SK-N-SH (cell line): ENCODE measurements around the gene ABHD12. TPM values are rescaled to one million over a fixed set of nuclear protein-coding genes. Genes with fewer than 3 reads are reported as not detected.

Experiments used
- CTCF ChIA-PET: fragments of 300-600, 350-600 bp; formaldehyde crosslinking; extraction: SDS; loops from one replicate; lab custom pipeline; 2021; lab: Yijun Ruan, JAX
- POLR2A ChIA-PET: fragments of 350-600 bp; sonication (Branson Sonifier 250); formaldehyde crosslinking; extraction: SDS; loops from one replicate; lab custom pipeline; 2020; ENCODE audit warnings: antibody characterized with exemption, inconsistent platforms; lab: Yijun Ruan, JAX
- DNase-seq: peaks from one replicate; pipeline ENCODE4 v3.0.0; 2012
- H2AFZ ChIP-seq: fragments of 200-600 bp; sonication (generic); 2 replicates; pipeline ENCODE4 v1.8.1; 2016; ENCODE audit warnings: antibody characterized with exemption, mild to moderate bottlenecking, low read depth
- H3F3A ChIP-seq: fragments of 200-600 bp; sonication (generic); replicated peaks from 2 replicates; pipeline ENCODE3; 2016; ENCODE audit warnings: antibody characterized with exemption, mild to moderate bottlenecking; ENCODE audit not compliant: insufficient read depth
- H3K27ac ChIP-seq, 2 experiments: fragments of 200-500 bp in 1 of 2; fragments of 200-600 bp in 1 of 2; sonication (Bioruptor generic) in 1 of 2; sonication (generic), shearing (Covaris generic) in 1 of 2; 2 replicates each; pipeline versions ENCODE4 v1.5.1 to v1.6.1; 2014 to 2016; ENCODE audit warnings: low read depth in 2 of 2, inconsistent platforms in 1 of 2, low read length in 1 of 2, mild to moderate bottlenecking in 1 of 2, mixed read lengths in 1 of 2
- H3K27me3 ChIP-seq: fragments of 200-600 bp; sonication (generic), shearing (Covaris generic); 2 replicates; pipeline ENCODE4 v1.6.1; 2016; ENCODE audit warnings: mixed run types; ENCODE audit not compliant: insufficient read depth
- H3K36me3 ChIP-seq, 2 experiments: fragments of 200-500 bp in 1 of 2; fragments of 200-600 bp in 1 of 2; sonication (Bioruptor generic) in 1 of 2; sonication (generic) in 1 of 2; replicated peaks in 1 of 2; 2 replicates each; pipeline versions ENCODE3 to v1.5.1; 2014 to 2016; ENCODE audit warnings: low read length in 1 of 2, mild to moderate bottlenecking in 1 of 2; ENCODE audit not compliant: insufficient read depth in 2 of 2, control insufficient read depth in 1 of 2
- H3K4me1 ChIP-seq, 2 experiments: fragments of 200-500 bp in 1 of 2; fragments of 200-600 bp in 1 of 2; sonication (Bioruptor generic) in 1 of 2; sonication (generic), shearing (Covaris generic) in 1 of 2; 2 replicates each; pipeline versions ENCODE4 v1.5.1 to v1.6.1; 2014 to 2016; ENCODE audit warnings: low read depth in 1 of 2, low read length in 1 of 2, mixed run types in 1 of 2; ENCODE audit not compliant: insufficient read depth in 2 of 2, control insufficient read depth in 1 of 2
- H3K4me2 ChIP-seq: fragments of 200-600 bp; sonication (generic), shearing (Covaris generic); 2 replicates; pipeline ENCODE4 v1.6.1; 2017; ENCODE audit warnings: mixed run types
- H3K4me3 ChIP-seq, 2 experiments: fragments of 200-500 bp in 1 of 2; fragments of 200-600 bp in 1 of 2; sonication (Bioruptor generic) in 1 of 2; sonication (generic), shearing (Covaris generic) in 1 of 2; 2 replicates each; pipeline versions ENCODE4 v1.5.1 to v1.8.1; 2014 to 2016; ENCODE audit warnings: low read depth in 2 of 2, inconsistent platforms in 1 of 2, low read length in 1 of 2, mild to moderate bottlenecking in 1 of 2, mixed read lengths in 1 of 2, moderate library complexity in 1 of 2
- H3K79me2 ChIP-seq: fragments of 200-600 bp; sonication (generic); 2 replicates; pipeline ENCODE4 v1.8.1; 2017; ENCODE audit warnings: mild to moderate bottlenecking; ENCODE audit not compliant: insufficient read depth
- H3K9ac ChIP-seq: fragments of 200-600 bp; sonication (generic); 2 replicates; pipeline ENCODE4 v1.6.1; 2017; ENCODE audit warnings: mixed run types
- H3K9me2 ChIP-seq: fragments of 200-600 bp; sonication (generic); 2 replicates; pipeline ENCODE4 v1.6.1; 2017; ENCODE audit warnings: mixed run types
- H3K9me3 ChIP-seq: fragments of 200-600 bp; sonication (generic); 2 replicates; pipeline ENCODE4 v1.6.1; 2017; ENCODE audit warnings: mixed run types, mild to moderate bottlenecking, moderate library complexity
- H4K20me1 ChIP-seq: fragments of 200-600 bp; sonication (generic); 2 replicates; pipeline ENCODE4 v1.6.1; 2017; ENCODE audit warnings: mild to moderate bottlenecking, mixed run types; ENCODE audit not compliant: insufficient read depth
- ELF1 ChIP-seq: IDR thresholded peaks from 2 replicates; pipeline ENCODE4 v1.4.0; 2012
- EP300 ChIP-seq, 2 experiments: IDR thresholded peaks; 2 replicates each; pipeline versions ENCODE4 v1.4.0 to v1.6.1; 2012; ENCODE audit warnings: borderline replicate concordance in 1 of 2, low read depth in 1 of 2, low read length in 1 of 2
- FOSL2 ChIP-seq: IDR thresholded peaks from 2 replicates; pipeline ENCODE4 v1.4.0; 2012; ENCODE audit warnings: low read depth, mild to moderate bottlenecking, moderate library complexity, borderline replicate concordance
- FOXJ3 ChIP-seq: sonication (generic); formaldehyde crosslinking; IDR thresholded peaks from 2 replicates; pipeline ENCODE4 v1.5.1; 2020; ENCODE audit warnings: mild to moderate bottlenecking, missing genetic modification reagents
- GATA2 ChIP-seq: sonication (generic); formaldehyde crosslinking; IDR thresholded peaks from 2 replicates; pipeline ENCODE4 v1.5.0; 2020; ENCODE audit warnings: mild to moderate bottlenecking, missing genetic modification reagents
- JUND ChIP-seq: IDR thresholded peaks from 2 replicates; pipeline ENCODE4 v1.4.0; 2012
- MAX ChIP-seq: IDR thresholded peaks from 2 replicates; pipeline ENCODE4 v1.4.0; 2012; ENCODE audit warnings: low read depth
- MEF2A ChIP-seq: IDR thresholded peaks from 2 replicates; pipeline ENCODE4 v1.4.0; 2012; ENCODE audit warnings: low read depth, borderline replicate concordance
- MXI1 ChIP-seq: IDR thresholded peaks from 2 replicates; pipeline ENCODE4 v1.6.1; 2012; ENCODE audit warnings: mild to moderate bottlenecking, low read depth, low read length, improper control_type of control experiment
- NFIC ChIP-seq: IDR thresholded peaks from 2 replicates; pipeline ENCODE4 v1.4.0; 2012; ENCODE audit warnings: borderline replicate concordance
- NRF1 ChIP-seq: IDR thresholded peaks from 2 replicates; pipeline ENCODE4 v1.6.1; 2012; ENCODE audit warnings: low read depth, mild to moderate bottlenecking, low read length
- POLR2AphosphoS5 ChIP-seq: IDR thresholded peaks from 2 replicates; pipeline ENCODE4 v1.6.1; 2012; ENCODE audit warnings: low read depth, low read length
- RCOR1 ChIP-seq: fragments of 150-350 bp; IDR thresholded peaks from 2 replicates; pipeline ENCODE4 v1.6.1; 2017; ENCODE audit warnings: antibody characterized with exemption, low read length
- RFX5 ChIP-seq: IDR thresholded peaks from 2 replicates; pipeline ENCODE4 v1.6.1; 2012; ENCODE audit warnings: mild to moderate bottlenecking, improper control_type of control experiment, low read length
- RXRA ChIP-seq: IDR thresholded peaks from 2 replicates; pipeline ENCODE4 v1.4.0; 2012; ENCODE audit warnings: low read depth, mild to moderate bottlenecking, borderline replicate concordance
- SIN3A ChIP-seq: IDR thresholded peaks from 2 replicates; pipeline ENCODE4 v1.6.1; 2012; ENCODE audit warnings: low read depth, mild to moderate bottlenecking, low read length, moderate library complexity, borderline replicate concordance
- TAF1 ChIP-seq: IDR thresholded peaks from 2 replicates; pipeline ENCODE4 v1.6.1; 2012; ENCODE audit warnings: low read depth, mild to moderate bottlenecking, low read length, moderate library complexity, borderline replicate concordance
- TCF12 ChIP-seq: IDR thresholded peaks from 2 replicates; pipeline ENCODE4 v1.4.0; 2012
- TEAD4 ChIP-seq: IDR thresholded peaks from 2 replicates; pipeline ENCODE4 v1.4.0; 2012; ENCODE audit warnings: mild to moderate bottlenecking, borderline replicate concordance; ENCODE audit not compliant: insufficient read depth
- USF2 ChIP-seq: fragments of 150-350 bp; IDR thresholded peaks from 2 replicates; pipeline ENCODE4 v1.6.1; 2017; ENCODE audit warnings: antibody characterized with exemption, low read length, low read depth, borderline replicate concordance
- ZBTB33 ChIP-seq: IDR thresholded peaks from 2 replicates; pipeline ENCODE4 v1.4.0; 2012; ENCODE audit warnings: low read depth, borderline replicate concordance
- WGBS: methylation state at CpG from one replicate; pipeline ENCODE4 v1.1.6; 2017; ENCODE audit warnings: low lambda C conversion rate; 5-methylcytosine and 5-hydroxymethylcytosine counted together
- polyA plus RNA-seq, 3 experiments: library from polyadenylated mRNA; depleted of rRNA; stranded (reverse); fragments of >200 nt; gene quantifications; 2 replicates each; pipeline ENCODE4 v1.2.3, GENCODE V29; 2012
- TF ChIP-seq, protein P1 (sequence below): IDR thresholded peaks from 2 replicates; pipeline ENCODE4; 2012
- TF ChIP-seq, protein P2 (sequence below): fragments of 150-350 bp; IDR thresholded peaks from 2 replicates; pipeline ENCODE4 v1.6.1; 2016; ENCODE audit warnings: mild to moderate bottlenecking, low read depth, low read length

ABHD12 gene
- polyA plus RNA-seq, 1 of the 3 experiments (the other 2 are of a cell fraction): 33.5 TPM

- TF ChIP-seq, protein P1, sequence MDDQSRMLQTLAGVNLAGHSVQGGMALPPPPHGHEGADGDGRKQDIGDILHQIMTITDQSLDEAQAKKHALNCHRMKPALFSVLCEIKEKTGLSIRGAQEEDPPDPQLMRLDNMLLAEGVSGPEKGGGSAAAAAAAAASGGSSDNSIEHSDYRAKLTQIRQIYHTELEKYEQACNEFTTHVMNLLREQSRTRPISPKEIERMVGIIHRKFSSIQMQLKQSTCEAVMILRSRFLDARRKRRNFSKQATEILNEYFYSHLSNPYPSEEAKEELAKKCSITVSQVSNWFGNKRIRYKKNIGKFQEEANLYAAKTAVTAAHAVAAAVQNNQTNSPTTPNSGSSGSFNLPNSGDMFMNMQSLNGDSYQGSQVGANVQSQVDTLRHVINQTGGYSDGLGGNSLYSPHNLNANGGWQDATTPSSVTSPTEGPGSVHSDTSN: no peak
- TF ChIP-seq USF2 (no peak), TAF1 (no peak), NRF1 (no peak), RFX5 (no peak), ELF1 (no peak), FOXJ3 (CRISPR knock-in tag) (no peak)
- TF ChIP-seq, protein P2, sequence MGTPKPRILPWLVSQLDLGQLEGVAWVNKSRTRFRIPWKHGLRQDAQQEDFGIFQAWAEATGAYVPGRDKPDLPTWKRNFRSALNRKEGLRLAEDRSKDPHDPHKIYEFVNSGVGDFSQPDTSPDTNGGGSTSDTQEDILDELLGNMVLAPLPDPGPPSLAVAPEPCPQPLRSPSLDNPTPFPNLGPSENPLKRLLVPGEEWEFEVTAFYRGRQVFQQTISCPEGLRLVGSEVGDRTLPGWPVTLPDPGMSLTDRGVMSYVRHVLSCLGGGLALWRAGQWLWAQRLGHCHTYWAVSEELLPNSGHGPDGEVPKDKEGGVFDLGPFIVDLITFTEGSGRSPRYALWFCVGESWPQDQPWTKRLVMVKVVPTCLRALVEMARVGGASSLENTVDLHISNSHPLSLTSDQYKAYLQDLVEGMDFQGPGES: no peak
Measured at GRCh38 chr20:25378884-25379733, 11.5 kb downstream of the ABHD12 start (continued).

- Histone ChIP-seq H3K9ac (no peak overlapping the region), H4K20me1 (no peaks in the 10 kb centered on the region), H2AFZ (no peak overlapping the region), H3K4me3 (no peak overlapping the region), H3K4me2 (no peak overlapping the region), H3K27me3 (no peaks in the 10 kb centered on the region), H3K36me3 (peaks cover 0 to under 1% of the 10 kb centered on the region in 2 experiments), H3F3A (peaks cover 6% of the 10 kb centered on the region), H3K9me2 (no peaks in the 10 kb centered on the region), H3K79me2 (peaks cover 82% of the 10 kb centered on the region), H3K9me3 (no peaks in the 10 kb centered on the region), H3K27ac (no peak overlapping the region), H3K4me1 (peaks cover 0 to 11% of the 10 kb centered on the region in 2 experiments; a peak in 1 of 4 replicates)
- 95% methylated on average over 5 of the region's 5 CpGs for WGBS
- no peak for TF ChIP-seq RXRA
- TF ChIP-seq RFX5: no peak
- no peak for TF ChIP-seq FOSL2
- no peak for TF ChIP-seq MEF2A
- no peak for TF ChIP-seq SIN3A
- TF ChIP-seq TCF12: no peak
- no peak for TF ChIP-seq TEAD4
- TF ChIP-seq RCOR1: no peak
- TF ChIP-seq JUND: no peak
- TF ChIP-seq MXI1: no peak
- TF ChIP-seq ELF1: no peak
- no peak for TF ChIP-seq MAX
- TF ChIP-seq, protein P2: no peak
- no peak for TF ChIP-seq FOXJ3 (CRISPR knock-in tag)
- TF ChIP-seq GATA2: no peak
- TF ChIP-seq NFIC: no peak
- no peak for TF ChIP-seq EP300 (IDR thresholded peaks at IDR 0.05; ENCODE audit: borderline replicate concordance in 1 of 2, low read depth in 1 of 2, low read length in 1 of 2)
- no peak for TF ChIP-seq ZBTB33
- TF ChIP-seq POLR2AphosphoS5: no peak
- ChIA-PET CTCF (interaction anchor here (1.4 kb wide), 1 partner anchor 84 kb away, joined by 3 read pairs; no protein-coding TSS in a partner anchor), POLR2A (no interaction called here)
- DNase-seq: no peak
Measured at GRCh38 chr20:25378189-25378883, 12.3 kb downstream of the ABHD12 start.
